Panc1 (cell line): ENCODE results near the gene SEPTIN5. TPM values are rescaled to one million over a fixed set of nuclear protein-coding genes. Genes with fewer than 3 reads are reported as not detected.

Source experiments
- ATAC-seq: fragments of 200-7000 bp; cut with Tn5 transposase; 2 replicates; pipeline ENCODE4 v1.9.1; 2020; ENCODE audit warnings: mild to moderate bottlenecking, moderate library complexity
- BruUV-seq: library from RNA; stranded (reverse); fragments of 400-500 nt; replicated peaks from 2 replicates; lab custom pipeline; 2021; lab: Mats Ljungman, UMichigan
- CTCF ChIA-PET: fragments of 300-600 bp; sonication (Branson Sonifier 250); formaldehyde crosslinking; loops from one replicate; lab custom pipeline; 2022; ENCODE audit warnings: antibody characterized with exemption; lab: Charles Lee
- POLR2A ChIA-PET: fragments of 300-600 bp; sonication (Branson Sonifier 250); formaldehyde crosslinking; loops from one replicate; lab custom pipeline; 2022; ENCODE audit warnings: antibody characterized with exemption; lab: Charles Lee
- DNase-seq: peaks from one replicate; pipeline ENCODE4 v3.0.0-alpha.2; 2010; ENCODE audit warnings: low read depth, low spot score
- H3K27ac ChIP-seq: 2 replicates; pipeline ENCODE4 v1.5.1; 2011; ENCODE audit warnings: mild to moderate bottlenecking, low read length, inconsistent platforms
- H3K27me3 ChIP-seq: fragments of 200-500 bp; sonication (Bioruptor generic); 2 replicates; pipeline ENCODE4 v1.6.0; 2014; ENCODE audit warnings: low read length, inconsistent platforms; ENCODE audit not compliant: control insufficient read depth, insufficient read depth
- H3K36me3 ChIP-seq: fragments of 200-500 bp; sonication (Bioruptor generic); 2 replicates; pipeline ENCODE4 v1.5.1; 2014; ENCODE audit warnings: inconsistent platforms, mild to moderate bottlenecking, low read length, moderate library complexity; ENCODE audit not compliant: control insufficient read depth, insufficient read depth
- H3K4me1 ChIP-seq: 2 replicates; pipeline ENCODE4 v1.5.1; 2011; ENCODE audit warnings: inconsistent platforms, mild to moderate bottlenecking, low read length, moderate library complexity; ENCODE audit not compliant: control insufficient read depth, insufficient read depth
- H3K4me3 ChIP-seq, 2 experiments: 2 replicates each; pipeline ENCODE4 v1.5.1; 2011 to 2012; ENCODE audit warnings: low read depth in 2 of 2, low read length in 2 of 2, mild to moderate bottlenecking in 2 of 2, inconsistent platforms in 1 of 2, moderate library complexity in 1 of 2
- H3K9me3 ChIP-seq: fragments of 200-500 bp; sonication (Bioruptor generic); 2 replicates; pipeline ENCODE4 v1.5.1; 2014; ENCODE audit warnings: low read depth, mild to moderate bottlenecking, inconsistent platforms, low read length, moderate library complexity; ENCODE audit not compliant: control insufficient read depth, insufficient read depth
- CTCF ChIP-seq: fragments of 450-650 bp; IDR thresholded peaks from 2 replicates; pipeline ENCODE4 v1.5.1; 2017; ENCODE audit warnings: mild to moderate bottlenecking
- POLR2AphosphoS5 ChIP-seq: IDR thresholded peaks from 2 replicates; pipeline ENCODE4 v1.6.1; 2012; ENCODE audit warnings: mild to moderate bottlenecking, low read depth, low read length, moderate library complexity
- REST ChIP-seq, 2 experiments: IDR thresholded peaks; 2 replicates each; pipeline ENCODE4 v1.6.1; 2011 to 2012; ENCODE audit warnings: low read depth in 2 of 2, control low read depth in 1 of 2, low read length in 1 of 2, mild to moderate bottlenecking in 1 of 2, moderate library complexity in 1 of 2; ENCODE audit not compliant: insufficient read depth in 1 of 2
- SIN3A ChIP-seq: IDR thresholded peaks from 2 replicates; pipeline ENCODE4 v1.6.1; 2012; ENCODE audit warnings: low read depth, mild to moderate bottlenecking, low read length, moderate library complexity, borderline replicate concordance; ENCODE audit not compliant: insufficient read depth
- TCF7L2 ChIP-seq: IDR thresholded peaks from 2 replicates; pipeline ENCODE4 v1.6.1; 2011; ENCODE audit warnings: mild to moderate bottlenecking, low read depth, low read length, inconsistent platforms
- in situ Hi-C: cut with HindIII; loops from 2 replicates; pipeline ENCODE4 v1.10.0; 2016; ENCODE audit warnings: low sequenced_read_pairs, low pct_unique_long_range_greater_than_20kb
- intact Hi-C: fragments of 100-400 bp; cut with micrococcal nuclease; formaldehyde crosslinking; loops from one replicate; pipeline ENCODE4 v1.10.0; 2022; ENCODE audit not compliant: unreplicated experiment
- total RNA-seq: library from RNA; stranded (reverse); gene quantifications from one replicate; pipeline ENCODE4 v1.2.1, GENCODE V29; 2021; ENCODE audit not compliant: unreplicated experiment

Gene SEPTIN5
- total RNA-seq, 1 experiment from 2014 or later: 17.2 TPM

- no peak for ATAC-seq
- intact Hi-C loops (no loop called here), in situ Hi-C loops (no loop called here)
- no peak overlapping the region for H3K27ac ChIP-seq
- no TSS peak for BruUV-seq
- no peaks in the 10 kb centered on the region for H3K4me1 ChIP-seq
- no peaks in the 10 kb centered on the region for H3K36me3 ChIP-seq
- POLR2A ChIA-PET: no interaction called here
- CTCF ChIA-PET: no interaction called here
- H3K27me3 ChIP-seq: no peaks in the 10 kb centered on the region
- H3K9me3 ChIP-seq: no peaks in the 10 kb centered on the region
- H3K4me3 ChIP-seq: no peak overlapping the region
- no peak for DNase-seq
- TF ChIP-seq POLR2AphosphoS5 (no peak), REST (IDR thresholded peaks at IDR 0.05; ENCODE audit: insufficient read depth in 1 of 2, low read depth in 2 of 2, low read length in 1 of 2) (no peak), TCF7L2 (no peak), SIN3A (no peak), CTCF (no peak)
These were observed 12.7 kb upstream of the SEPTIN5 start for GRCh38 chr22:19701420-19702145.

DNA sequence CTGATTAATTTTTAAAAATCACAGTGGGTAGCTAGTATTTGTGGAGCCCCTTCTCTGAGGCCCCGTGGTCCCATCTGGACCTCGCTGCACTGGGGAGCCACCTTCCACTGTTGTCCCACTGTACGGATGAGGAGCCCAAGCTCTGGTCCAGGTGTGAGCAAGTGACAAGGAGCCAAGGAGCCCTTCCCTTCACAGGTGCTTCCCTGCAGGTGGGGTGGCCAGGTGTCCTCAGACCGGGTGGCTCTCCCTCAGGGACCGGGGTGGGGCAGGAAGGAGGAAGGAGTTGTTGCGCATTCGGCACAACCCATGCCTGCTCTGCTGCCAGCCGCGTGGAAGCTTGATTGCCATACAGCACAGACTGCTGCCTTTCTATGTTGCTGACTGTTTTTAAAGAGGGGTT lies 10.4 kb upstream of the SEPTIN5 start:
- Histone ChIP-seq H3K27ac (no peak overlapping the region), H3K36me3 (no peaks in the 10 kb centered on the region), H3K9me3 (no peaks in the 10 kb centered on the region), H3K4me1 (no peaks in the 10 kb centered on the region), H3K27me3 (no peaks in the 10 kb centered on the region), H3K4me3 (no peak overlapping the region)
- in situ Hi-C loops: no loop called here
- DNase-seq (no peak), ATAC-seq (no peak)
- intact Hi-C loops: no loop called here
- ChIA-PET CTCF (no interaction called here), POLR2A (no interaction called here)
- BruUV-seq: no TSS peak
- TF ChIP-seq POLR2AphosphoS5 (no peak), SIN3A (no peak)

DNA sequence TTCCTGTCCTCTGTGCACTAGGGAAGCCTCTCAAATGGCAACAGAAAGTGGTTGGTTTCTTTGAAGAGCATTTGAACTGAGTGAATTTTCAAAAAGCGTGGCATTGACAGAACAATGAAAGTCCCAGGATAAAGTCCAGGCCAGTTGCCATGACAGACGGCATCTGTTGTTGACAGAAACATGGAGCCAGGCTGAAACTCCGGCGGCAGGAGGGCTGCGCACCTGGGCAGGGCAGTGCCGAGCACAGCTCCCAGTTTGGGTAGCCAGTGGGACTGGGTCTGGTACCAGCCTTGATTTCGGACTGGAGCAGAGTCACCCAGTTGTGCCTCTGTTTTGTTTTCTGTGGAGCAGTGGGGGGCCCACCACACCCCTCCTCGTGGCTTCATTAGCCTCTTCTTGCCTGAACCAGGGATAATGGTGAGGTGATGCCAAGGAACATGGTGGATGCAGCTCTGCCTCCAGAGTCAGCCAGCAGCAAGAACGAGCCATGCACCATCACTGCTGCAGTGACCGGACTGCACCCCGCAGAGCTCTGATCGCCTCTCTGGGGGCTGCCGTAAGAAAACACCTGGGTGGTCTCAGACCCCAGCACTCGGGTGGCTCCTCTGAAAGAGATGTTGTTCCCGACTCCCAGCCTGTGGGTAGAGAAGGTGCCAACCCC lies 9.8 kb upstream of the SEPTIN5 start:
- Histone ChIP-seq H3K27ac (no peak overlapping the region), H3K27me3 (no peaks in the 10 kb centered on the region), H3K9me3 (no peaks in the 10 kb centered on the region), H3K36me3 (no peaks in the 10 kb centered on the region), H3K4me3 (no peak overlapping the region), H3K4me1 (no peaks in the 10 kb centered on the region)
- intact Hi-C loops: no loop called here
- TF ChIP-seq REST (IDR thresholded peaks at IDR 0.05; ENCODE audit: insufficient read depth in 1 of 2, low read depth in 2 of 2, low read length in 1 of 2): no peak
- ChIA-PET POLR2A (no interaction called here), CTCF (no interaction called here)
- DNase-seq: no peak
- no peak for ATAC-seq
- in situ Hi-C loops: no loop called here
- no TSS peak for BruUV-seq
